Stimulated activated CD8-positive, alpha-beta memory T cell treated with anti-CD3 and anti-CD28 coated beads, Interleukin-2, amount 100 ng/mL, for 1 hour (primary cell): Measurements from ENCODE around the gene TRAM2.

Source experiments
- DNase-seq, 2 donors: peaks; one replicate each; pipeline ENCODE4 v3.0.0-alpha.2; 2020; ENCODE audit warnings: low read depth in 2 of 2

TRAM2 gene

DNA sequence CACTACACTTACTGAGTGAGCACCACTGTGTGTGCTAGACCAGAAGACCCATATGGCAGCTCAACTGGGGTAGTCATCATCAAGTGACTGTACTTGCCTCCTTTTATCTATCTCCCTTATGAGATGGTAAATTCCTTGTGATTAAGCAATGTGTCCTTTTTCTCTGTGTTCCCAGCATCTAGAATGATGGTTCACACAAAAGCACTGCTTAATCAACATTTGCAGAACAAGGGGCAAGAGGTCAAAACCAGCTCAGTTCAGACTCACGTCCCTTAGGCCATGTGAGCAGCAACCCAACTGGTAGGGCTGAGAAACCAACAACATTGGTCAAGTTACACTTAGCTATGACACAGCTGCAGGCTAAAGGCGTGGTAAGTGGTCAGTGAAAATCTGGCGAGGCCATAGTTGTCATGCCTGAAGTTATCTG, 10.0 kb downstream of the TRAM2 start:
- DNase-seq: no peak

DNA sequence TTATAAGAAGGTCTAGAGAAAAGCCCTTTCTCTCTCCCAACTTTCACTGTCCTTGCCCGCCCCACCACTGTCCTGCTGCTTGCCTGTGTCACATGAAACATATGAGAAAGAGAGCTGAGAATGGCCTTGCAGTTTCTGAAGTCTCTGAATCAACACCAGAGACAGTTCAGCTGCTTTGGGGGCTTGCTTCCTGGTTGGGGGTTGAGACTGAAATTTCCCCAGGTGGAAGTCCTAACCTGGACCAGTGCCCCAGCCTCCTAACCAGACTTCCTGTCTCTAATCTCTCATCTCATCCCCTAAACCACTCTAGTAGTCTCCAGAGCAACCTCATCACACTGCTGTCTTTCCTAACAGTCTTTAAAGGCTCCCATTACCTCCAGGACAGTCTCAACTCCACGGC, 10.7 kb downstream of the TRAM2 start:
- no peak for DNase-seq

DNA sequence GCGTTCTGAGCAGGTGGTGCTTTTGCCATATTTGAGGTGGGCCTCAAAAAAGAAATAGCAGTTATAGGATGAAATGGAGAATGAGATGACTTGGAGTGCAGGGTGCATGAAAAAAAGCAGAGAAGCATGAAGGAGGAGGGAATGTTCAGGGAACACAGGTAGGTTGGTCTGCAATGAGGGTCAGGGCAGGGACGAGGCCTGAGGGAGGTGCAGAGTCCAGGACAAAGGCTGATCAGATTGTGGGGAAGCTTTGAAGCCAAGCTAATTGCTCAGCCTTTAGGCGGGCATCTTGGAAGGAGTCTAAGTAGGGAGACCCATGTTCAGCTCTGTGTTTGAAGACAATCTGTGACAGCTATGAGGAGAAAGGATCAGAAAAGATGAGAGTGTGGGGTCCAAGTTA, 12.0 kb downstream of the TRAM2 start:
- DNase-seq: no peak

DNA sequence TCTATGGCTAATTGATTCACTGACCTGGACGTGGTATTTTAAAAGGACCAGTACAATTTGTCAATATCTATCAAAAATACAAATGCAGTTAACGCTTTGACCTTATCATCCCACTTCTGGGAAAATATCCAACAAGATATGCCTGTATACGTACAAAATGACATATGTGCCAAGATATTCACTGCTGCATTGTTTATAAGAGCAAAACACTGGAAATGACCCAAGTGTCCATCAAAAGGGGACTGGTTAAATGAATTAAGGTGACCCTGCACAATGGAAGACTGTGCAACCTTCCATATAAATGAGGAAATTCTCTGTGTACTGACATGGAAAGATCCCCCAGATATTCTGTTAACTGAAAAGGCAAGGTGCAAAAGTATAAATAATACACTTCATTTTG, 13.9 kb downstream of the TRAM2 start:
- no peak for DNase-seq

DNA sequence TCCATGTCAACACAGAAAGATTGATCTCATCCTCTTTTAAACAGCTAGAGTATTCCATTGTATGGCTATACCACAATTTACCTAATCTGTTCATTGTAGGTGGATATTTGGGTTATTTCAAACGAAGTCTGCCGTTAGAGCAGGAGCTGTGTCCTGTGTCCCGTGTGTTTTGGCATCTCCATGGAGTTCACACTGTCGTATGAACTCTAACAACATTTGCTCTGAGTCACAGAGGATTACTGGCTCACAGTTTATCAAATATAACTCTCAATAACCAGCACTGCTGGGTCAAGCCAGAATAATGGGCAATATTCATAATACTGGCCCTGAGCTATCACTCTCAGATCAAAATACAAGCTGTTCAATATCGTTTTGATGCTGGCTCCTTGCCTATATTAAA, 16.4 kb downstream of the TRAM2 start:
- no peak for DNase-seq

DNA sequence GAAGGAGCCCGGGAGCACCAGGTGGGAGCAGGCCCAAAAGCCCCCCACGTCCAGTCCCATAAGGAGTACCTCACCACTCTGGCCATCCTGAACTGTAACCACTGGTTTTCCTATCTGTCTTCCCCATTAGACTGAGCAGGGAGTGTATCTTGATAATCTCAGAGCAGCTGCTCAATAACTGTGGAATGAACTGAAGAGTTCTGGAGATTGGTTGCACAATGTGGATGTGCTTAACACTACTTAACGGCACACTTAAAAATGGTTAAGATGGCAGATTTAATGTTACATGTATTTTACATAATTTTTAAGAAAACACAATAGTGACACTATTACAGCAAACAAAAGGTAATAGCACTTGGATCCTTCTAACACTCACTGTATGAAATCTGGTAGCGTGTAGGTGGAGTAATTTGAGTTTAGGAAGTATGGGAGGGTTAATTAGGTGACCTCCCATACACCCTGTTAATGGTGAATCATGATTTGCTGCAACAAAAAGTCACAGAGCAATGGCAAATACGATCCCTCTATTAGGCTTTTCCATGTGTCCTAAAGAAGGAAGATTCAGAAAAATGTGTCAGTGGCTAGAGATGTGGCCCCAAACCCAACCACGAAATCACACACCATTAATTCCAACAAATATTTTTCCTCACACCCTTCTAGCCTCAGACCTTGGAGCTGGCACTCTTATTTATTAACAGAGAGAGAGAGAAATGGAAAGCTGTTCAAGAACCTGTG, 18.4 kb downstream of the TRAM2 start:
- no peak for DNase-seq

DNA sequence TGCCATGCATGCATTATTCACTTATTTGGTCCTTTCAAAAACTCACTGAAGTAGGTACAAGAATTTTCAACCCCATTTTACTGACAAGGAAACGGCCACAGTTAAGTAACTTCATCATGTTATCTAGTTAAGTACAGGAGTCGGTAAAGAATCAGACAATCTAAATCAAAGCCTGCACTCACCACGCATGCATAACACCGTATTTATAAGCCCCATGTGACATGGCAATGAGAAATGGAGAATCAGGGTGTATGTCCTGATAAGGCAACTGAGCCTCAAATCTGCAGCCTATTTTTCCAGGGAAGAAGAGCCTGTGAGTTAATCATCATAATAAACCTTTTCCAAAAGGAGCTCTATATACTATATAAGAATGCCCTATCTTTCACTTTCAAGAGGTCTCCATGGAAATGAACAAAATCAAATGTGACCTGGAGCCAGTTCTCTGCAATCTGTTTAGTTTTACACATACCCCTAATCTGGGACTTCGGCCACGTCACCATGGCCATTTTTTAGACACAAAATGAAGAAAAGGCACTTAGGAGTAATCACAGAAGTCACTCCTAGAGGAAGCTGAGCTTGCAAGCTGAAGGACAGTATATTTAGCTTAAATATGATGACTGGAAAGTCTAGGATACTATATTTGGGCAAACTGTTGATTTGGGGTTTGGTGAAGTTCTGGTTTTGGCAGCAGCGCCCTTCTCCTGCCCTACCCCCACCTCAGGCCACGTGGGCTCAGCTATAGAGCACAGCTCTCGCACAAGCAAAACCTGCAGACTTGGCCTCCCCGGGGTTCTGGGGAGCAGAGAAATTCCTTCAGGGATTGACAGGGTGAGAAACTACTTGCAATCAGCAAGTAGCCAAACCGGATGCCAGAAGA, 19.2 kb downstream of the TRAM2 start:
- DNase-seq: no peak

DNA sequence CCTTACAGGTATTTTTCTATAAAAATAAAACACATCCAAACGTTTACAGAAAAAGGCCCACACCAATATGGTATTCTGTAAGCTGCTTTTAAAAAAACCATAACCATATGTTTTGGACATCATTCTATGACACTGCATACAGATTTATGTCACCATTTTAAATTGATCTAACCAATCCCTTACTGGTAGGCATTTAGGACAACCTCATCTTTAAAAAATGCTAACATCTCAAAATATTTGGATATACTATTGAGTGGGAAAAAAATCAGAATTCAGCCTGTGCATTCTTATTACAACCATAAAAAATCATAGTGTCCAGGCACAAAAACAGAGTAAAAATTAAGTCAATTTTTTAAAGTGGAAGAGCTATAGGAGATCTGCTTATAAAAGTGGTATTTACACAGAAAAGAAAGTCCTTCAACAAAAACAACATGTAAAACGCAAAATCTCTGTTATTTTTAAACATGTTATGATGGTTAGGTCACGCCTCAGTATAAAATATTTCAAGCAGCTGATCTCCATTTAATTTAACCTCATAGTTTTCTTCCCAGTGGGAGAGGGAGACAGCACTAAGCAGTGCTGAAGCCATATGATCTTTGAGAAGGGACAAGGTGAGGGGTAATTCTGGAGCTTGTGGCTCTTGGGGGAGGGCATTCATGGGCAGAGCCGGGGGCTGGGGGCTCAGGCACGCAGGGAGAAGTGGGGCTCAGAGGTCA, 21.2 kb downstream of the TRAM2 start:
- no peak for DNase-seq

DNA sequence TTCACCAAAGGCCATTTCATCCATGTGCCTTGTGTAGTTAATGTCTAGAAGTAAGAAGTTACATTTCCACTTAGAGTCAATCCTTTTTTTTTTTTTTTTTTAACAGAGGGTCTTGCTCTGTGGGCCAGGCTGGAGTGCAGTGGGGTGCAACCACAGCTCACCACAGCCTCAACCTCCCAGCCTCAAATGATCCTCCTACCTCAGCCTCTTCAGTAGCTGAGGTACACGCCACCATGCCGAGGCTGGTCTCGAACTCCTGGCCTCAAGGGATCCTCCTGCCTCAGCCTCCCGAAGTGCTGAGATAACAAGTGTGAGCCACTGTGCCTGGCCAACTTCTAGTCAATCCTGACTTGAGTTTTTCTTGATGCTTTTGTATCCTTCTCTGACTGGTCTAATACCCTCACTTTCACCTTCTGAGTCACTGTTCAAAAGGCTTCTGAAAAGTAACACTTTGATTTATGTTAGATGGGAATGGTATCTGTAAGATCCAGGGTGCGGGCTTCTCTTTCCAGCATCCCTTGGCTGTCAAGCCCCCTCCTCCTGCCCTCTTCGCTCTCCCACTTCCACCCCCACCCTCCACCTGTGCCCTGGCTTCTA, 22.1 kb downstream of the TRAM2 start:
- DNase-seq: no peak

DNA sequence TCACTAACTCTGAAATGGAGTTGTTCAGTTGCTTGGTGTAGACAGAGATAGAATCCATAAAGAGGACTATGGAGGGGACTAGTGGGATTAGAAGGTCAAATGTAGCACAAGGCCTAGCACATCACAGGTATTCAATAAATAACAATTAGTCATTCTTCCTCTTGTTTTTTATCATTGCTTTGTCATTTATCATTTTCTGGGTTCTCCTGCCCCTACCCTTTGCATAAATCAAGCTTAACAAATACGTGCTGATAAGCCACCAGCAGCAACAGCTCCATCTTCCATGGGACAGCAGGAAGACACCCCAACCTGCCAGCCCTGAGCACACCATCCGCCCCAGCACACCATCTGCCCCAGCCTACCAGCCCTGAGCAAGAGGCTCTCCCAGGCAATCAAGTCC, 23.1 kb downstream of the TRAM2 start:
- no peak for DNase-seq

DNA sequence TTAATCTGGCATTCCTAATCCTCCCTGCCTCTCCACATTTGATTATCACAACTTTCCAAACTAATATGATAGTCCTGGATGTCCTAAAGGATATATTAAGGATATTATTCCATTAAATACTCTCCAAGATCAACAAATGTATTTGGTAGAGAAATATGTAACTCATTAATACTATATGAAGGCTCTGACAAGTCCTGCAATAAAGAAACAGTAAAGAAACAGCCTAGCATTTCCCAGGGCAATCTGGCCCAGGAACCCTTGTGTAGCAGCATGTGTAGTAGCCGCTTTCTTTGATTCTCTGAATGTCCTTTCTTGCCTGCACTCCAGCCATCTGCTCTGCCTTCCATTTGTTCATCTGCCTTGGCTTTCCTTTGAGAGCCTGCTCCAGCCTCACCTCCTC, 23.7 kb downstream of the TRAM2 start:
- DNase-seq: no peak

DNA sequence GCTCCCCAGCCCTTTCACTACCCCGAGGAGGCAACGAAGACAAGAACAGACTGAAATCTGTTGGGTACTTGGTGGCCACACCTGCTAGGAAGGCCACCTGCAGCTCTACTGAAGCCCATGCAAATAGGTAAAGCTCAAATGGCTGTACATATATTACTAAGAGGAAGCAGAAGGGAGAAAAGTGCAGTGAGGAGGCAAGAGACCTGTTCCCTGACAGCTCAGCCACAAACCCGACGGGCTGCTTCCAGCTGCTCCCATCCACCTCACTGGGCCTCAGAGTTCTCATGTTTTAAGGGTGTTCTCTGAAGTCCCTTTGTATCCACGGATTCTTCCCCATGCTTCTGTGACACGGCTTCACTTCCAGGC, 24.6 kb downstream of the TRAM2 start:
- DNase-seq: no peak

DNA sequence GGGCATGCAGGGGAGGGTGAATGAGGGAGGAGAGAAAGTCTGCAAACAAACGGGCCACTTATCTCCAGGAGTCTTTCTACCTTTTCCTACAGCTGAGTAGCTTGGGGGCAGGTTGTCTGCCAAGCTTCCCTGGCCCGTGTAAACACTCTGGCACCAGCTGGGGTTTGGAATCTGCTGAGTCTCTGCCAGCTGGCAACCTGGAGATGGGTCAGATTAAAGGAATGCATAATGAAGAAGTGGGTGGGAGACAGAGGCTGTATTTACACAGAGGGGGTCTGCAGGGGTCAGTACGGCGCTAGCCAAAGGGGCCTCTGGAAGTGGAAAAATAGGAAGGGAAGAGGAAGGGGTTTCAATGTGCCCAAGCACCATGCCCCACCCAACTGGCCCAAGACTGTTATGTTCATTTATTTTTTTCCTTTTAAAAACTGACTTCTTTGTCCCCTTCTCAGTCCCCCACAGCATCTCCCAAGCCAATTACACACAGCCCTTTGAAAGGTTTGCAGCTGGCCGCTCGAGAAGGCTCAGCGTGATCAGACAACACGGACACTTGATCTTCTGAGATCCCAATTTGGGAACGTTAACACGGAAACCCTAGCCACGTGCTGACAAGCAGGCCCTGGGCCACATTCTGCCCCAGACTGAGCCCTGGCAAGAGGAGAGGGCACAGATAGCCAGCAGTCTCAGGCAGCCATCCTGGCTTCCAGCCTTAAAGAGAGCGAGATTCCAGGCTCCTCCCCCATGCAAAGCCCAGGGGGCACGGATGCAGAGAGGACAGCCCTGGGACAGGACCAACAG, 25.2 kb downstream of the TRAM2 start:
- DNase-seq: no peak

DNA sequence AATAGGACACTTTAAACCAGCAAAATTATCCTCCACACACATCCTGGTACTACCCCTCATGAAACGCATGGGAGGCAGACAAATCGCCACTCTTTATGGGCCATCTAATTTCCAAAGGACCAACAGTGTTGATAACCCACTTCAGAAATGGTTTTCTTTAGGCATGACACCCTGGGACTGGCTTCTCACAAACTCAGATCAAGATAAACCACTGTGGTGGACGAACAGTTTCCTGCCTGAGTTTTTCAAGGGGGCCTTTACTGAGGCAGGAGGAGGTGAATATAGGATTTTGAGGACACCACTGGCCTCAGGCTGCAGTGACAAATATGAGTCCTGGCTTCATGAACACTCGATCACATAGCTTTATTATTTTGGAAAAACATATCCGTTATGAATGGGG, 26.0 kb downstream of the TRAM2 start:
- DNase-seq: no peak

DNA sequence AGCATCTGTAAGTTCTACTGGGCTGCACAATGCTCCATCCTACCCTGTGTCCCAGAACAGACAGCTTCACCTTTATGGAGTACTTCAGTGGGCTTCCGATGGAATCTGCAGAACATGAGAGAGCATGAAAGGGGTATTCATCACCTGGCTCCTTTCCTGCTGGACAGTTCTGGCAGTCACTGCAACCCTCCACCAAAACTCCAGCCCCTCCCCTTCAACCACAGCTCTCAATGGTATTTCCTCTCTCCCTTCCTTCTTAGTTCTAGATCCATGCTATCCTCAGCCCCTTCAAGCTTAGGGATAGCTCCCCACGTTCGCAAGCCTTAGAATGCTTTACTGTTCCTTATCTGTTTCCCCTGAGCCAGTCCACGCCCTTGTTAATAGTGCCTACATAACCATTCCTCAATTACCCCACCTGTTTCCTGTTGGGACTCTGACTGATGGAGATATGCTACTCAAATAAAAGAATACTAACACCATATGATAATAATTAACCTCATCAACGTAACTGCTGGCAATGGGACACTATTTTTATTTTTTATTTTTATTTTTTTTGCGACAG, 26.8 kb downstream of the TRAM2 start:
- no peak for DNase-seq

DNA sequence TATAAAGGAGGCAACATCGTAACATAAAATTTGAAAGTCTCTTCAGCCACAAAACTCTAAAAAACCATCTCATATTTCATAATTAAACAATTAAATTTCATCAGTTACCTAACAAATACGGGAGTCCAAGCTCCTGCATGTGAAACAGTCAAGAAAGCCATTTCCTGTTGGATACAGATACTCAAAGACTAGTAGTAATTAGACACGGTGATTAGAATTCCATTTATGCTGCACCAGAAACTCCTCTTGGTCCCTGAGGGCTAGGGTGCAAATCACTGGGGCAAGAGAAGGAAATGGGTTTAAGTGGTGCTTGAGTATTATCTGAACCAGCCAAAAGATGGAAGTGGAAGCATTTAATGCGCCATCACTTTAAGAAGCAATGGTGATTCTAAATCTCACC, 27.4 kb downstream of the TRAM2 start:
- DNase-seq: no peak

DNA sequence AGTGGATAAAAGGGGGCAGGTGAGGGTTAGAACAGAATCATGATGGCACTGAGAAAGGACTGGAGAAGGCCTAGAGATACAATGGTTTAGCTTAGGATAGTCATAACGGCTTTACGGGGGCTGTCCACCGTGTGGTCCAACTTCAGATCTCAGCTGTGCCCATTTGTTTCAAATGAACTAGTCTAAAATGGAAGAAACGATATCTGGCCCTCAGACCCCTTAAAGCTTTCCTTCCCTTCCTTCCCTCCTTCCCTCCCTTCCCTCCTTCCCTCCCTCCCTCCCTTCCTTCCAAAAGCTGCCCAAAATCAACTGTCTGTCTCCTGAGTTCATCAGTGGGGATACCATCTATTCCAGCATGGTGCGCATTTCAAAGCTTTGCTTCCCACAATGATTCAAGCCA, 27.9 kb downstream of the TRAM2 start:
- DNase-seq: no peak

DNA sequence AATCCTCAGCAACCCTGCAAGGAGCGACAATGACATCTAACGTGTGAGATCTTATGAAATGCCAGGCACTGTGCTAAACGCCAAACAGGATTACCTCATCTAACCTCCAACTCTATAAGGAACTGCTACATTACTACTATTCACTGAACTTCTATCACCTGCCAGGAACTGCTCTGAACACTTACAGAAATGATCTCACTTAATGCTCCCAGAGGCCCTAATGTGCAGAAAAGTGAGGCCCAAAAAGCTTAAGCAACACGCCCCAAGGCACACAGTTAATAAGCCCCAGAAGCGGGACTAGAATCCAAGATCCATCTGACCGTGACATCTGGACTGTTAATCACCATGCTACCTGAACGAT, 28.5 kb downstream of the TRAM2 start:
- no peak for DNase-seq

DNA sequence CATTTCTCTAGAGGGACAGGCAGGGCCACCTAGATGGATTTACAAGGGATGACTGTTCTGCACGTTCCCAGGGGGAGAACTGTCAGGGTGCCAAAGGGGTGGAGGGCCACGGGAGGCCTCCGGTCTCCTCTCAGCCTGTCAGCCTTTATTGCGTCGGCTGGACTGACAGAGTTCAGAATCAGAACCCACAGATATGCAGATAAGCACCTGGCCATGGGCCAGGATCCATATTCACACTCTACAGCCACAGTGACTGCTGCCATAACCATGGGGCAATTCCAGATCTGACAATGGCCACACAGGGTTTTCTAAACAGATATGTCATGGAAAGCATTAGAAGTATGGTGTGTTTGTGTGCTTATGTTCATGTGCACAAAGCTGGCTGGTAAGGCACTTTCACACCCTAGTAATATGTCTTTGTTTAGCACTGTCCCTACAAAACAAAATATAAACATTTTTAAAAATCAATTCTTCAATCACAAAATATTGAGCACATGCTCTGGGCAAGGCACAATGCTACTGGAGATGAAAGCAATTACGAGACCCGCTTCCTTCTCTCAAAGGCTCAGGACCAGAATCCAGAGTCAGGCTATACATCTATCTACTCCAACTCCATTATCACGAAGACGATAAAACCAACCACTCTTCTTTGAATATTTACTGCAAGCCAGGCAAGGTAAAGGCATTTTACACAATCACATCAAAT, 29.1 kb downstream of the TRAM2 start:
- no peak for DNase-seq

DNA sequence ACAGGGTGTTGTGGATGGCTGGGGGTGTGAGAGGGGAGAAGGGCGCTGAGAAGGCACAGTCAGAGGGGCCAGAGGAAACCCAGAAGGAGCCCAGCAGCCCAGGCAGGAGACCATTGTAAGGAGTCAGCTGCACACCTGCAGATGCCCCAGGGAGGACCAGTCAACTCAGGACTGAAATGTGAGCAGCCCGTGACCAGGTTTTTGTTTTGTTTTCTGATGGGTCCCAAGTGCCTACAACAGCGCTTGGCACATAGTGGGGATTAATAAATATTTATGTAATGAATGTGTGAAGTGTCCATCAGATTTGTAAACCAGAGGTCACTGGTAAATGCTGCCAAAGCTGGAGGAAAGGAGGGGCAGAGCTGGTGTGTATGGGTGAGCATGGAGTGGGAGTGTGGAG, 30.2 kb downstream of the TRAM2 start:
- DNase-seq: no peak

DNA sequence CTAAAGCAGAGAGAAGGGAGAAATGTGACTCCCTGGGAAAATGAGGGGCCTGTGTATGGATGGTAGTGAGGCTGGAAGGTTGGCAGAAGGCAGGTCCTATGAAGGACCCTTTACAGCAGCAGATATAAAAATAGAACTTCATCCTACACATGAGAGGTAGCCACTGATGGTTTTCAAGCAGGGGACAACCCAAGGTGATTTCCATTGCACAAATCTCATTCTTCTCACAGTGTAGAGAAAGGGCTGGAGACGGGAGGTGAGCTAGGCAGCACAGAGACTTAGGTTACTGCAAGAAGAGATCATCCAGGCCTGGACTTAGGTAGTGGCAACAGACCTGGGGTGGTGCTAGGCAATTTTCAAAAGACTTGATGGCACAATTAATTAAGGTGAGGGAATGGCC, 30.7 kb downstream of the TRAM2 start:
- DNase-seq: no peak
